Small intestine (tissue), 7 donors: ENCODE data around the gene NCAPD2. TPM values are rescaled to one million over a fixed set of nuclear protein-coding genes. Genes with fewer than 3 reads are reported as not detected.
A peak's percentile ranks its signal among the peaks of the same experiment; 100 is the strongest.

ENCODE experiments used
- DNase-seq, 2 donors: peaks; one replicate each; pipeline versions ENCODE4 v3.0.0 to v3.0.0-alpha.2; 2013
- FAIRE-seq: peaks from 2 replicates; lab custom pipeline; 2012; peaks lifted over from hg19 to GRCh38; lab: Jason Lieb, UNC
- H3K27ac ChIP-seq, 3 donors: one replicate each; pipeline ENCODE4 v1.5.1; 2013; ENCODE audit warnings: low read length in 2 of 3, mild to moderate bottlenecking in 2 of 3, control low read depth in 1 of 3, inconsistent platforms in 1 of 3, low read depth in 1 of 3, moderate library complexity in 1 of 3
- H3K27me3 ChIP-seq, 3 donors: one replicate each; pipeline ENCODE4 v1.6.1; 2013; ENCODE audit warnings: low read length in 3 of 3, inconsistent platforms in 1 of 3; ENCODE audit not compliant: control insufficient read depth in 3 of 3, insufficient read depth in 3 of 3
- H3K36me3 ChIP-seq, 3 donors: one replicate each; pipeline ENCODE4 v1.6.1; 2013; ENCODE audit warnings: low read length in 3 of 3, inconsistent platforms in 1 of 3, low read depth in 1 of 3, mild to moderate bottlenecking in 1 of 3, moderate library complexity in 1 of 3; ENCODE audit not compliant: control insufficient read depth in 3 of 3, insufficient read depth in 2 of 3
- H3K4me1 ChIP-seq, 3 donors: one replicate each; pipeline ENCODE4 v1.6.1; 2013; ENCODE audit warnings: low read length in 2 of 3, inconsistent platforms in 1 of 3, low read depth in 1 of 3, mild to moderate bottlenecking in 1 of 3, moderate library complexity in 1 of 3; ENCODE audit not compliant: control insufficient read depth in 3 of 3, insufficient read depth in 2 of 3
- H3K4me3 ChIP-seq, 3 donors: one replicate each; pipeline ENCODE4 v1.5.1; 2013; ENCODE audit warnings: low read length in 3 of 3, control low read depth in 1 of 3, inconsistent platforms in 1 of 3, low read depth in 1 of 3, mild to moderate bottlenecking in 1 of 3, moderate library complexity in 1 of 3
- H3K9me3 ChIP-seq, 2 donors: one replicate each; pipeline ENCODE4 v1.6.1; 2013; ENCODE audit warnings: low read depth in 1 of 2, low read length in 1 of 2; ENCODE audit not compliant: control insufficient read depth in 2 of 2, insufficient read depth in 1 of 2
- WGBS, 3 donors: extraction: QIAGEN DNeasy Blood & Tissue Kit; methylation state at CpG; one replicate each; pipeline ENCODE4 v1.1.7; 2013; 5-methylcytosine and 5-hydroxymethylcytosine counted together
- polyA plus RNA-seq, 4 donors: library from polyadenylated mRNA; stranded (reverse) in 3 of 4; unstranded in 1 of 4; fragments of 200-250 nt in 3 of 4; fragments of 120-200 nt in 1 of 4; gene quantifications; one replicate each; pipeline versions ENCODE4 v1.2.1 to v1.2.3, GENCODE V29; 2013
- donor health status: healthy with polysubstance abuse.
- donor health status: control.
- donor health status: control.
- donor health status: Bipolar disorder and iron deficiency.
- donor health status: healthy.

Gene NCAPD2
- polyA plus RNA-seq, 4 donors: 6.5 to 39.1 (median 22.1) TPM

GRCh38 chr12:6569312-6569711, 75.4 kb downstream of the NCAPD2 start:
- Histone ChIP-seq H3K9me3 (no peaks in the 10 kb centered on the region), H3K36me3 (peaks cover 11 to 69% (median 13%) of the 10 kb centered on the region in 3 donors), H3K27me3 (no peaks in the 10 kb centered on the region), H3K4me3 (no peak overlapping the region), H3K4me1 (peaks cover 0 to 7% (median 0%) of the 10 kb centered on the region in 3 donors), H3K27ac (no peak overlapping the region)
- FAIRE-seq (no peak), DNase-seq (no peak)
- WGBS, 3 donors: 70 to 81% (median 73%) methylated on average over 12 of the region's 12 CpGs

- FAIRE-seq: no peak
- Histone ChIP-seq H3K9me3 (no peaks in the 10 kb centered on the region), H3K27ac (no peak overlapping the region), H3K36me3 (peaks cover 11 to 70% (median 15%) of the 10 kb centered on the region in 3 donors), H3K27me3 (no peaks in the 10 kb centered on the region), H3K4me3 (no peak overlapping the region), H3K4me1 (peaks cover 0 to 7% (median 0%) of the 10 kb centered on the region in 3 donors)
- WGBS, 3 donors: 40 to 62% (median 43%) methylated on average over 7 of the region's 7 CpGs
- no peak for DNase-seq
These were observed 75.9 kb downstream of the NCAPD2 start for GRCh38 chr12:6569786-6570185.

- peak; percentile 59 to 64 for DNase-seq
- Histone ChIP-seq H3K4me1 (peaks cover 0 to 7% (median 0%) of the 10 kb centered on the region in 3 donors), H3K27me3 (no peaks in the 10 kb centered on the region), H3K27ac (peak overlapping the region in 1 of 3 donors; percentile 19), H3K4me3 (no peak overlapping the region), H3K9me3 (no peaks in the 10 kb centered on the region), H3K36me3 (peaks cover 12 to 71% (median 15%) of the 10 kb centered on the region in 3 donors)
- FAIRE-seq: no peak
- 58 to 63% (median 62%) methylated on average over 7 of the region's 7 CpGs for WGBS, 3 donors
These were observed 76.5 kb downstream of the NCAPD2 start for GRCh38 chr12:6570264-6570887.

GRCh38 chr12:6573001-6573400, 79.1 kb downstream of the NCAPD2 start:
- peaks cover 20 to 81% (median 20%) of the 10 kb centered on the region in 3 donors for H3K36me3 ChIP-seq
- FAIRE-seq: no peak
- DNase-seq: no peak
- H3K4me1 ChIP-seq: no peaks in the 10 kb centered on the region
- no peaks in the 10 kb centered on the region for H3K9me3 ChIP-seq
- 90 to 92% (median 91%) methylated on average over 8 of the region's 8 CpGs for WGBS, 3 donors
- no peak overlapping the region for H3K27ac ChIP-seq
- H3K4me3 ChIP-seq: no peak overlapping the region
- H3K27me3 ChIP-seq: no peaks in the 10 kb centered on the region

- Histone ChIP-seq H3K36me3 (peaks cover 24 to 80% (median 27%) of the 10 kb centered on the region in 3 donors), H3K4me1 (no peaks in the 10 kb centered on the region), H3K27ac (no peak overlapping the region), H3K4me3 (no peak overlapping the region), H3K9me3 (no peaks in the 10 kb centered on the region), H3K27me3 (no peaks in the 10 kb centered on the region)
- DNase-seq (no peak), FAIRE-seq (no peak)
- 78 to 80% (median 79%) methylated on average over 4 of the region's 4 CpGs for WGBS, 3 donors
These were observed 80.8 kb downstream of the NCAPD2 start for GRCh38 chr12:6574576-6575295.

- DNase-seq: no peak
- peaks cover 22 to 79% (median 25%) of the 10 kb centered on the region in 3 donors for H3K36me3 ChIP-seq
- H3K27ac ChIP-seq: no peak overlapping the region
- H3K4me1 ChIP-seq: no peaks in the 10 kb centered on the region
- H3K4me3 ChIP-seq: no peak overlapping the region
- H3K27me3 ChIP-seq: no peaks in the 10 kb centered on the region
- no peak for FAIRE-seq
- H3K9me3 ChIP-seq: no peaks in the 10 kb centered on the region
- 82 to 89% (median 83%) methylated on average over 8 of the region's 8 CpGs for WGBS, 3 donors
These were observed 81.7 kb downstream of the NCAPD2 start for GRCh38 chr12:6575648-6576047.

Other genes with a start within 250 kb of the NCAPD2 start
- 100 to 1,000 TPM in 3 of 4 donors, 10 to 100 TPM in 1; 48.0 to 167 (median 119) TPM for gene PLEKHG6, start 183.4 kb upstream of the NCAPD2 start, polyA plus RNA-seq
- 100 to 1,000 TPM in 2 of 4 donors, 10 to 100 TPM in 2; 77.2 to 108 (median 97.6) TPM for gene TNFRSF1A, start 152.0 kb upstream of the NCAPD2 start, polyA plus RNA-seq
- 10 to 100 TPM; 12.3 to 47.1 (median 16.6) TPM for gene SCNN1A, start 118.5 kb upstream of the NCAPD2 start, polyA plus RNA-seq
- 100 to 1,000 TPM in 1 of 4 donors, 10 to 100 TPM in 3; 56.5 to 137 (median 73.2) TPM for gene LTBR, start 109.9 kb upstream of the NCAPD2 start, polyA plus RNA-seq
- 10 to 100 TPM in 1 of 4 donors, 1 to 10 TPM in 2, under 1 TPM in 1; 0.45 to 16.2 (median 2.8) TPM for gene CD27, start 49.1 kb upstream of the NCAPD2 start, polyA plus RNA-seq
- 10 to 100 TPM; 26.4 to 38.6 (median 33.2) TPM for gene TAPBPL, start 42.1 kb upstream of the NCAPD2 start, polyA plus RNA-seq
- 1 to 10 TPM; 1.6 to 5.8 (median 3.4) TPM for gene VAMP1, start 23.4 kb upstream of the NCAPD2 start, polyA plus RNA-seq
- gene MRPL51, start 840 bp upstream of the NCAPD2 start, polyA plus RNA-seq: 100 to 1,000 TPM in 2 of 4 donors, 10 to 100 TPM in 2; 88.1 to 126 (median 94.8) TPM
- 1,000 to 10,000 TPM; 1,934 to 3,805 (median 2,842) TPM for gene GAPDH, start 40.4 kb downstream of the NCAPD2 start, polyA plus RNA-seq
- gene IFFO1, start 61.9 kb downstream of the NCAPD2 start, polyA plus RNA-seq: 1 to 10 TPM; 1.3 to 7.7 (median 5.2) TPM
- 10 to 100 TPM; 14.3 to 40.6 (median 22.0) TPM for gene NOP2, start 74.2 kb downstream of the NCAPD2 start, polyA plus RNA-seq
- 100 to 1,000 TPM in 2 of 4 donors, 10 to 100 TPM in 2; 88.2 to 123 (median 109) TPM for gene CHD4, start 113.3 kb downstream of the NCAPD2 start, polyA plus RNA-seq
- 10 to 100 TPM in 1 of 4 donors, 1 to 10 TPM in 3; 6.2 to 19.7 (median 8.3) TPM for gene LPAR5, start 141.9 kb downstream of the NCAPD2 start, polyA plus RNA-seq
- 1 to 10 TPM; 2.6 to 5.9 (median 3.6) TPM for gene ACRBP, start 153.3 kb downstream of the NCAPD2 start, polyA plus RNA-seq
- 10 to 100 TPM; 29.3 to 61.0 (median 30.5) TPM for gene ING4, start 169.0 kb downstream of the NCAPD2 start, polyA plus RNA-seq
- 10 to 100 TPM; 26.2 to 82.3 (median 34.6) TPM for gene ZNF384, start 195.3 kb downstream of the NCAPD2 start, polyA plus RNA-seq
- 1 to 10 TPM in 2 of 4 donors, not detected in 2; 1.7 to 3.4 TPM for gene PIANP, start 206.7 kb downstream of the NCAPD2 start, polyA plus RNA-seq
- gene COPS7A, start 229.9 kb downstream of the NCAPD2 start, polyA plus RNA-seq: 10 to 100 TPM; 30.5 to 49.3 (median 36.1) TPM